ENCODE results near the gene YIPF6. TPM values are rescaled to one million over a fixed set of nuclear protein-coding genes. Genes with fewer than 3 reads are reported as not detected.
"Not testable (repeated sequence)": the region's sequence is repeated elsewhere in the genome, so short reads cannot be mapped to it uniquely, and the experiment has no call there.

The YIPF6 gene
- total and polyA plus RNA-seq, 4 donors: 10.3 to 46.3 (median 31.2) TPM

DNA sequence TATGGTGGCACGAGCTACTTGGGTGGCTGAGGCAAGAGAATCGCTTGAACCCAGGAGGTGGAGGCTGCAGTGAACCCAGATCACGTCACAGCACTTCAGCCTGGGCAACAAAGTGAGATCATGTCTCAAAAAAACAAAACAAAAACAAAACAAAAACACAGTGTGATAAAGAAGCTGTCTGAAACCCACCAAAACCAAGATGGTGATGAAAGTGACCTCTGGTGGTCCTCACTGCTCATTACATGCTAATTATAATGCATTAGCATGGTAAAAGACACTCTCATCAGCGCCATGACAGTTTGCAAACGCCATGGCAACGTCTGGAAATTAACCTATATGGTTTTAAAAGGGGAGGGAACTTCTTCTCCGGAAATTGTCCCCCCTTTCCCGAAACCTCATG lies 36.2 kb upstream of the YIPF6 start:
- Histone ChIP-seq H3K9me3 (ENCODE audit: control insufficient read depth in 4 of 4, insufficient read depth in 3 of 4, low read length in 3 of 4) (no peaks in the 10 kb centered on the region), H3K4me3 (no peak overlapping the region), H3K4me1 (ENCODE audit: control insufficient read depth in 5 of 5, insufficient read depth in 5 of 5, low read length in 5 of 5) (peaks cover 0 to 3% (median 0%) of the 10 kb centered on the region in 5 donors), H3K27ac (ENCODE audit: low read depth in 1 of 2, low read length in 1 of 2) (no peak overlapping the region), H3K27me3 (ENCODE audit: control insufficient read depth in 3 of 3, insufficient read depth in 3 of 3, low read length in 2 of 3) (no peaks in the 10 kb centered on the region), H3K36me3 (ENCODE audit: control insufficient read depth in 4 of 4, insufficient read depth in 4 of 4, low read length in 4 of 4) (no peaks in the 10 kb centered on the region), H3K9ac (ENCODE audit: insufficient read depth in 1 of 2, low read length in 2 of 2) (no peak overlapping the region)
- TF ChIP-seq, protein P1, sequence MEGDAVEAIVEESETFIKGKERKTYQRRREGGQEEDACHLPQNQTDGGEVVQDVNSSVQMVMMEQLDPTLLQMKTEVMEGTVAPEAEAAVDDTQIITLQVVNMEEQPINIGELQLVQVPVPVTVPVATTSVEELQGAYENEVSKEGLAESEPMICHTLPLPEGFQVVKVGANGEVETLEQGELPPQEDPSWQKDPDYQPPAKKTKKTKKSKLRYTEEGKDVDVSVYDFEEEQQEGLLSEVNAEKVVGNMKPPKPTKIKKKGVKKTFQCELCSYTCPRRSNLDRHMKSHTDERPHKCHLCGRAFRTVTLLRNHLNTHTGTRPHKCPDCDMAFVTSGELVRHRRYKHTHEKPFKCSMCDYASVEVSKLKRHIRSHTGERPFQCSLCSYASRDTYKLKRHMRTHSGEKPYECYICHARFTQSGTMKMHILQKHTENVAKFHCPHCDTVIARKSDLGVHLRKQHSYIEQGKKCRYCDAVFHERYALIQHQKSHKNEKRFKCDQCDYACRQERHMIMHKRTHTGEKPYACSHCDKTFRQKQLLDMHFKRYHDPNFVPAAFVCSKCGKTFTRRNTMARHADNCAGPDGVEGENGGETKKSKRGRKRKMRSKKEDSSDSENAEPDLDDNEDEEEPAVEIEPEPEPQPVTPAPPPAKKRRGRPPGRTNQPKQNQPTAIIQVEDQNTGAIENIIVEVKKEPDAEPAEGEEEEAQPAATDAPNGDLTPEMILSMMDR (IDR thresholded peaks at IDR 0.05; ENCODE audit: control extremely low read depth, extremely low read depth): no peak
- DNase-seq: peak; percentile 47 to 72 (median 70)
- WGBS, 2 donors: 21 to 26% methylated on average over 8 of the region's 8 CpGs
- ATAC-seq (ENCODE audit: insufficient read depth, low FRiP score): no peak

DNA sequence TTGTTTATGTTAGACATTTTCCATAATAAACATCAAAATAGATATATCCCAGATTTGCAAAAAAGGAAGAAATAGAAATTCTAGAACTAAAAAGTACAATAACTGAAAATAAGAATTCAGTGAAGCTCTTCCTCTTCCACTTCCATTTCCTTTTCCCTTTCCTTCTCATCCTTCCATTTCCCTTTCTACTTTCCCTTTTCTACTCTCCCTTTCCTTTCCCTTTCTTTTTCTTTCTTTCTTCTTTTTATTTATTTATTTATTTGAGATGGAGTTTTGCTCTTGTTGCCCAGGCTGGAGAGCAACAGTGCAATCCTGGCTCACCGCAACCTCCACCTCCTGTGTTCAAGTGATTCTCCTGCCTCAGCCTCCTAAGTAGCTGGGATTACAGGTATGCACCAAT lies 35.0 kb upstream of the YIPF6 start:
- no peaks in the 10 kb centered on the region for H3K9me3 ChIP-seq (ENCODE audit: control insufficient read depth in 4 of 4, insufficient read depth in 3 of 4, low read length in 3 of 4)
- TF ChIP-seq, protein P1 (IDR thresholded peaks at IDR 0.05; ENCODE audit: control extremely low read depth, extremely low read depth): no peak

DNA sequence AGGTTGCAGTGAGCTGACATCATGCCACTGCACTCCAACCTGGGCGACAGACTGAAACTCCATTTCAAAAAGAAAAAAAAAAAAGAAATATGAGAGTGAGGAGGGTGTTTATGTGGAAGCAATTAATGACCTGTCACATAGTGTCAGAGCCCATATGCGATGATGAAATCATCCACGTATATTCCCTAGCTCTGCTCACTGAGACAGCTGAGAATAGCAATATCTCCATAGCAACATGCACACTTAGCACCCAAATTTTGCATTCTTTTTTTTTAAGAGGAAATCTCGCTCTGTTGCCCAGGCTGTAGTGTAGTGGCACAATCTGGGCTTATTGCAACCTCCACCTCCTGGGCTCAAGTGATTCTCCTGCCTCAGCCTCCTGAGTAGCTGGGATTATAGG lies 34.1 kb upstream of the YIPF6 start:
- H3K9me3 ChIP-seq (ENCODE audit: control insufficient read depth in 4 of 4, insufficient read depth in 3 of 4, low read length in 3 of 4): no peaks in the 10 kb centered on the region
- H3K9ac ChIP-seq (ENCODE audit: insufficient read depth in 1 of 2, low read length in 2 of 2): no peak overlapping the region
- no peak overlapping the region for H3K4me3 ChIP-seq
- DNase-seq (no peak), ATAC-seq (ENCODE audit: insufficient read depth, low FRiP score) (no peak)
- TF ChIP-seq, protein P1 (IDR thresholded peaks at IDR 0.05; ENCODE audit: control extremely low read depth, extremely low read depth): no peak
- 70 to 76% methylated on average over 3 to 4 of the region's 4 CpGs for WGBS, 2 donors
- no peaks in the 10 kb centered on the region for H3K36me3 ChIP-seq (ENCODE audit: control insufficient read depth in 4 of 4, insufficient read depth in 4 of 4, low read length in 4 of 4)
- H3K27ac ChIP-seq (ENCODE audit: low read depth in 1 of 2, low read length in 1 of 2): no peak overlapping the region
- no peaks in the 10 kb centered on the region for H3K27me3 ChIP-seq (ENCODE audit: control insufficient read depth in 3 of 3, insufficient read depth in 3 of 3, low read length in 2 of 3)
- peaks cover 0 to 3% (median 0%) of the 10 kb centered on the region in 5 donors for H3K4me1 ChIP-seq (ENCODE audit: control insufficient read depth in 5 of 5, insufficient read depth in 5 of 5, low read length in 5 of 5)

More for the DNA sequence above, 35.0 kb upstream of the YIPF6 start:
- Histone ChIP-seq H3K9ac (ENCODE audit: insufficient read depth in 1 of 2, low read length in 2 of 2) (no peak overlapping the region), H3K27me3 (ENCODE audit: control insufficient read depth in 3 of 3, insufficient read depth in 3 of 3, low read length in 2 of 3) (no peaks in the 10 kb centered on the region), H3K36me3 (ENCODE audit: control insufficient read depth in 4 of 4, insufficient read depth in 4 of 4, low read length in 4 of 4) (no peaks in the 10 kb centered on the region), H3K4me3 (no peak overlapping the region), H3K4me1 (ENCODE audit: control insufficient read depth in 5 of 5, insufficient read depth in 5 of 5, low read length in 5 of 5) (peaks cover 0 to 3% (median 0%) of the 10 kb centered on the region in 5 donors), H3K27ac (ENCODE audit: low read depth in 1 of 2, low read length in 1 of 2) (no peak overlapping the region)
- 100% methylated on average over 1 of the region's 1 CpG for WGBS, 2 donors
- no peak for DNase-seq
- ATAC-seq (ENCODE audit: insufficient read depth, low FRiP score): no peak

DNA sequence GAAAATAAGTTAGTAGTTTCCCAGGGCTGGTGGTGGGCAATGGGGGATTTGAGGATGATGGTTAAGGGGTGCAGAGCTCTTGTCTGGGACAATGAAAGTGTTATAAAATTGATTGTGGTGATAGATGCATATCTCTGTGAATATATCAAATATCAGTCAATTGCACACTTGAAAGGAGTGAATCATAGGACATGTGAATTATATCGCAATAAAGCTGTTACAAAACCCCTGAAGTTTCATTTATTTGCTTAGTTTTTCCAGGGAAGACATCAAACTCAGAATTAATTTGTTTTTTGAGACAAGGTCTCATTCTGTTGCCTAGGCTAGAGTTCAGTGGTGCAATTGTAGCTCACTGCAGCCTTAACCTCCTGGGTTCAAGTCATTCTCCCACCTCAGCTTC lies 17.9 kb upstream of the YIPF6 start:
- TF ChIP-seq, protein P1 (IDR thresholded peaks at IDR 0.05; ENCODE audit: control extremely low read depth, extremely low read depth): no peak
- Histone ChIP-seq H3K4me1 (ENCODE audit: control insufficient read depth in 5 of 5, insufficient read depth in 5 of 5, low read length in 5 of 5) (no peaks in the 10 kb centered on the region), H3K36me3 (ENCODE audit: control insufficient read depth in 4 of 4, insufficient read depth in 4 of 4, low read length in 4 of 4) (no peaks in the 10 kb centered on the region), H3K9me3 (ENCODE audit: control insufficient read depth in 4 of 4, insufficient read depth in 3 of 4, low read length in 3 of 4) (no peaks in the 10 kb centered on the region), H3K9ac (ENCODE audit: insufficient read depth in 1 of 2, low read length in 2 of 2) (no peak overlapping the region), H3K27me3 (ENCODE audit: control insufficient read depth in 3 of 3, insufficient read depth in 3 of 3, low read length in 2 of 3) (no peaks in the 10 kb centered on the region), H3K4me3 (no peak overlapping the region), H3K27ac (ENCODE audit: low read depth in 1 of 2, low read length in 1 of 2) (no peak overlapping the region)
- DNase-seq (no peak), ATAC-seq (ENCODE audit: insufficient read depth, low FRiP score) (no peak)
- 77 to 84% methylated on average over 1 of the region's 1 CpG for WGBS, 2 donors

DNA sequence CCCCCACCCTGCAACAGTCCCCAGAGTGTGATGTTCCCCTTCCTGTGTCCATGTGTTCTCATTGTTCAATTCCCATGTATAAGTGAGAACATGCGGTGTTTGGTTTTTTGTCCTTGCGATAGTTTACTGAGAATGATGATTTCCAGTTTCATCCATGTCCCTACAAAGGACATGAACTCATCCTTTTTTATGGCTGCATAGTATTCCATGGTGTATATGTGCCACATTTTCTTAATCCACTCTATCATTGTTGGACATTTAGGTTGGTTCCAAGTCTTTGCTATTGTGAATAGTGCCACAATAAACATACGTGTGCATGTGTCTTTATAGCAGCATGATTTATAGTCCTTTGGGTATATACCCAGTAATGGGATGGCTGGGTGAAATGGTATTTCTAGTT lies 12.7 kb upstream of the YIPF6 start:
- H3K27ac ChIP-seq (ENCODE audit: low read depth in 1 of 2, low read length in 1 of 2); H3K36me3 ChIP-seq (ENCODE audit: control insufficient read depth in 4 of 4, insufficient read depth in 4 of 4, low read length in 4 of 4); ATAC-seq (ENCODE audit: insufficient read depth, low FRiP score); H3K9me3 ChIP-seq (ENCODE audit: control insufficient read depth in 4 of 4, insufficient read depth in 3 of 4, low read length in 3 of 4); H3K9ac ChIP-seq (ENCODE audit: insufficient read depth in 1 of 2, low read length in 2 of 2); H3K4me1 ChIP-seq (ENCODE audit: control insufficient read depth in 5 of 5, insufficient read depth in 5 of 5, low read length in 5 of 5); H3K27me3 ChIP-seq (ENCODE audit: control insufficient read depth in 3 of 3, insufficient read depth in 3 of 3, low read length in 2 of 3); H3K4me3 ChIP-seq; DNase-seq: not testable (repeated sequence)
- 98% methylated on average over 3 of the region's 3 CpGs; no CpG with 5 or more reads in 1 of the 2 donors for WGBS, 2 donors
